Measurements from ENCODE around the gene DNAJC4. TPM values are rescaled to one million over a fixed set of nuclear protein-coding genes. Genes with fewer than 3 reads are reported as not detected.

Gene DNAJC4
- total RNA-seq, 4 donors from 2014 or later: 52.6 to 214 (median 76.0) TPM

- H3K9me3 ChIP-seq: no peaks in the 10 kb centered on the region
- DNase-seq: peak; percentile 89
- intact Hi-C loops (cut with DNase I; ENCODE audit: low total_unique reads): no loop called here
- H3K27me3 ChIP-seq: no peaks in the 10 kb centered on the region
- H3K4me3 ChIP-seq: no peak overlapping the region
- in situ Hi-C loops (cut with MboI; ENCODE audit: low pct_ligation_motif_present in 1 of 4, low pct_unique_long_range_greater_than_20kb in 1 of 4, low sequenced_read_pairs in 3 of 4): no loop called here
- TF ChIP-seq POLR2A (IDR thresholded peaks at IDR 0.05) (peak; percentile 60), CTCF (IDR thresholded peaks at IDR 0.05) (peak in 2 of 5 experiments; percentile 20 to 44), POLR2AphosphoS5 (IDR thresholded peaks at IDR 0.05) (peak; percentile 57 to 71 (median 64)), EP300 (IDR thresholded peaks at IDR 0.05; ENCODE audit: low read depth) (no peak)
- 53% methylated on average over 12 of the region's 12 CpGs; no CpG with 5 or more reads in 1 of the 2 donors for WGBS, 2 donors (ENCODE audit: low coverage in 1 of 2)
- no peaks in the 10 kb centered on the region for H3K36me3 ChIP-seq
- H3K4me1 ChIP-seq: peaks cover 20 to 72% (median 58%) of the 10 kb centered on the region in 4 donors
- H3K27ac ChIP-seq: peak overlapping the region; percentile 96 to 100 (median 98)
These were observed 7.2 kb downstream of the DNAJC4 start for GRCh38 chr11:64237484-64237951.

DNA sequence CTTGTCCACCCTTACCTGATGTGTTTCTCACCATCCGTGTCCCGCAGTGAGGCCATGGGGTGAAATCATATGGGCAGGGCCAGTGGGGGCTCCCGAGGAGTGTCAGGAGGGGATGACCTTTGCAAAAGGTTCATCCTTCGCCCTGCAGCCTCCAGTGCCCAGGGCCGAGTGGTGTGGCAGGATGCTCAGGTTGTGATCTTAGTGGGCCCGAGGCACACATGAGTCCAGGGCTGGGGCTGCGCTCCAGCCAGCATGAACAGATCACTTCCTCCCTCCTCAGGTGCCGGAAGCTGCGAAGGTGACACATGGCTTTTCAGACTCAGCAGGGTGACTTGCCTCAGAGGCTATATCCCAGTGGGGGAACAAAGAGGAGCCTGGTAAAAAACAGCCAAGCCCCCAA, 7.7 kb downstream of the DNAJC4 start:
- Histone ChIP-seq H3K4me1 (peaks cover 26 to 77% (median 62%) of the 10 kb centered on the region in 4 donors), H3K36me3 (no peaks in the 10 kb centered on the region), H3K4me3 (no peak overlapping the region), H3K27me3 (no peaks in the 10 kb centered on the region), H3K27ac (peak overlapping the region; percentile 96 to 100 (median 98)), H3K9me3 (no peaks in the 10 kb centered on the region)
- peak; percentile 30 for DNase-seq
- intact Hi-C loops (cut with DNase I; ENCODE audit: low total_unique reads) (no loop called here), in situ Hi-C loops (cut with MboI; ENCODE audit: low pct_ligation_motif_present in 1 of 4, low pct_unique_long_range_greater_than_20kb in 1 of 4, low sequenced_read_pairs in 3 of 4) (no loop called here)
- 66% methylated on average over 9 of the region's 9 CpGs; no CpG with 5 or more reads in 1 of the 2 donors for WGBS, 2 donors (ENCODE audit: low coverage in 1 of 2)
- TF ChIP-seq EP300 (IDR thresholded peaks at IDR 0.05; ENCODE audit: low read depth) (no peak), CTCF (IDR thresholded peaks at IDR 0.05) (no peak)

DNA sequence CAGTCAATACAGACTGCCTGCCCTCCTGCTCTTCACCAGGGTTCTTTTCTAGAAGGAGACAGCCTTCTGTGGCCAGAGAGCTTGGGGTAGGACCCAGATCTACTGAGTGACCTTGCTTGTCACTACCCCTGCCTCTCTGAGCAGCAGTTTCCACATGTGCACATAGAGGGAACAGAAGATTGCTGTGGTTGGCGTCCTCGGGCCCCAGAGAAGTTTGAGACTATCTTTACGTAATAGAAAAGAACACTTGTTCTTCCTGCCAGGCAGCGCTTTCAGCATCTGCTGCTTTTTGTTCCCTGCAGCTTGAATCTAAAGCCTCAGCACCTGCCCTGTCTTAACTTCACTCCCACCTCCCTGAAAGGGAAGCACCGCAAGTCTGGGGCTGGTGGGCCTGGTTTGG, 8.7 kb downstream of the DNAJC4 start:
- Histone ChIP-seq H3K27me3 (no peaks in the 10 kb centered on the region), H3K27ac (peak overlapping the region; percentile 96 to 100 (median 98)), H3K9me3 (no peaks in the 10 kb centered on the region), H3K4me3 (no peak overlapping the region), H3K4me1 (peaks cover 27 to 73% (median 58%) of the 10 kb centered on the region in 4 donors), H3K36me3 (no peaks in the 10 kb centered on the region)
- intact Hi-C loops (cut with DNase I; ENCODE audit: low total_unique reads): no loop called here
- in situ Hi-C loops (cut with MboI; ENCODE audit: low pct_ligation_motif_present in 1 of 4, low pct_unique_long_range_greater_than_20kb in 1 of 4, low sequenced_read_pairs in 3 of 4): no loop called here
- no peak for TF ChIP-seq EP300 (IDR thresholded peaks at IDR 0.05; ENCODE audit: low read depth)
- TF ChIP-seq POLR2AphosphoS5 (IDR thresholded peaks at IDR 0.05): no peak
- TF ChIP-seq POLR2A (IDR thresholded peaks at IDR 0.05): no peak
- no peak for TF ChIP-seq CTCF (IDR thresholded peaks at IDR 0.05)
- no peak for DNase-seq
- 76 to 100% methylated on average over 2 to 5 of the region's 5 CpGs for WGBS, 2 donors (ENCODE audit: low coverage in 1 of 2)

GRCh38 chr11:64239662-64240434, 9.5 kb downstream of the DNAJC4 start:
- TF ChIP-seq CTCF (IDR thresholded peaks at IDR 0.05) (no peak), EP300 (IDR thresholded peaks at IDR 0.05; ENCODE audit: low read depth) (no peak), POLR2A (IDR thresholded peaks at IDR 0.05) (no peak)
- H3K9me3 ChIP-seq: no peaks in the 10 kb centered on the region
- H3K27ac ChIP-seq: peak overlapping the region; percentile 96 to 100 (median 98)
- in situ Hi-C loops (cut with MboI; ENCODE audit: low pct_ligation_motif_present in 1 of 4, low pct_unique_long_range_greater_than_20kb in 1 of 4, low sequenced_read_pairs in 3 of 4) (no loop called here), intact Hi-C loops (cut with DNase I; ENCODE audit: low total_unique reads) (no loop called here)
- peaks cover 30 to 74% (median 59%) of the 10 kb centered on the region in 4 donors for H3K4me1 ChIP-seq
- DNase-seq: no peak
- H3K36me3 ChIP-seq: no peaks in the 10 kb centered on the region
- no peaks in the 10 kb centered on the region for H3K27me3 ChIP-seq
- peak overlapping the region in 2 of 4 donors; percentile 82 to 83 for H3K4me3 ChIP-seq
- WGBS, 2 donors (ENCODE audit: low coverage in 1 of 2): 65% methylated on average over 11 of the region's 11 CpGs; no CpG with 5 or more reads in 1 of the 2 donors

Measured in transverse colon (tissue), 4 donors.